ENCODE results near the gene BTF3.

- TF ChIP-seq CTCF (IDR thresholded peaks at IDR 0.05; ENCODE audit: insufficient read depth, low read length, poor library complexity, severe bottlenecking) (no peak), EZH2phosphoT487 (conservative IDR thresholded peaks at IDR 0.05; ENCODE audit: low read length) (no peak)
Observed at GRCh38 chr5:73451224-73452130, 46.8 kb upstream of the BTF3 start.

Data from SU-DHL-6 (cell line).